ENCODE data around the gene XPA.

XPA gene

GRCh38 chr9:97672403-97672802 is 24.7 kb downstream of the XPA start:
- H3K4me3 ChIP-seq (ENCODE audit: low read depth, low read length): no peak overlapping the region
- no peaks in the 10 kb centered on the region for H3K27me3 ChIP-seq (ENCODE audit: control insufficient read depth, insufficient read depth, low read length)
- no peak overlapping the region for H3K27ac ChIP-seq
- TF ChIP-seq, protein P1, sequence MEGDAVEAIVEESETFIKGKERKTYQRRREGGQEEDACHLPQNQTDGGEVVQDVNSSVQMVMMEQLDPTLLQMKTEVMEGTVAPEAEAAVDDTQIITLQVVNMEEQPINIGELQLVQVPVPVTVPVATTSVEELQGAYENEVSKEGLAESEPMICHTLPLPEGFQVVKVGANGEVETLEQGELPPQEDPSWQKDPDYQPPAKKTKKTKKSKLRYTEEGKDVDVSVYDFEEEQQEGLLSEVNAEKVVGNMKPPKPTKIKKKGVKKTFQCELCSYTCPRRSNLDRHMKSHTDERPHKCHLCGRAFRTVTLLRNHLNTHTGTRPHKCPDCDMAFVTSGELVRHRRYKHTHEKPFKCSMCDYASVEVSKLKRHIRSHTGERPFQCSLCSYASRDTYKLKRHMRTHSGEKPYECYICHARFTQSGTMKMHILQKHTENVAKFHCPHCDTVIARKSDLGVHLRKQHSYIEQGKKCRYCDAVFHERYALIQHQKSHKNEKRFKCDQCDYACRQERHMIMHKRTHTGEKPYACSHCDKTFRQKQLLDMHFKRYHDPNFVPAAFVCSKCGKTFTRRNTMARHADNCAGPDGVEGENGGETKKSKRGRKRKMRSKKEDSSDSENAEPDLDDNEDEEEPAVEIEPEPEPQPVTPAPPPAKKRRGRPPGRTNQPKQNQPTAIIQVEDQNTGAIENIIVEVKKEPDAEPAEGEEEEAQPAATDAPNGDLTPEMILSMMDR (IDR thresholded peaks at IDR 0.05): no peak
- H2AFZ ChIP-seq: no peak overlapping the region
- H3K4me1 ChIP-seq: no peaks in the 10 kb centered on the region
- H3K79me2 ChIP-seq: no peaks in the 10 kb centered on the region
- H3K36me3 ChIP-seq (ENCODE audit: control insufficient read depth, insufficient read depth, low read length): no peaks in the 10 kb centered on the region
- H3K4me2 ChIP-seq (ENCODE audit: low read length): no peak overlapping the region
- no peaks in the 10 kb centered on the region for H3K9me3 ChIP-seq (ENCODE audit: control insufficient read depth, low read length)
- no peak overlapping the region for H3K9ac ChIP-seq

DNA sequence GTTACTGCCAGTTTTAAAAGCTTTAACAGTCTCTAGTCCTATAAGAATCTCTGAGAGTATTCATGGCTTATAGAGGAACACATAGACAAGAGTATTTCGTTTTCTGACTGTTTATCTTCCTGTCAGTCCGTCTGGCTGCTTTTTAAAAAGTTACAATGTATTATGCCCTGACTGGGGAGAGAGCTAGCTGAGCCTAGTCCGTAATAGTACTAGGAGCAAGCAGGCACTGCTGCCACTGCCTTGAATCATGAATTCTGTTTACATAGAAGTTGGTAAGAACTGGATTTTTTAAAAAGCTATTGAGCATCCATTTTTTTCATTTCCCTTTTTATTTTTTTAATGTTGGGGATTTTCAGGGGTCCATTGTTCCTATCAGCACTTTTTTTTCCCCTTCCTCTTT is 26.6 kb downstream of the XPA start:
- Histone ChIP-seq H3K4me1 (no peaks in the 10 kb centered on the region), H3K9me3 (ENCODE audit: control insufficient read depth, low read length) (no peaks in the 10 kb centered on the region), H3K4me2 (ENCODE audit: low read length) (no peak overlapping the region), H3K79me2 (no peaks in the 10 kb centered on the region), H3K36me3 (ENCODE audit: control insufficient read depth, insufficient read depth, low read length) (no peaks in the 10 kb centered on the region), H3K27ac (no peak overlapping the region), H3K9ac (no peak overlapping the region), H3K27me3 (ENCODE audit: control insufficient read depth, insufficient read depth, low read length) (no peaks in the 10 kb centered on the region), H3K4me3 (ENCODE audit: low read depth, low read length) (no peak overlapping the region), H2AFZ (no peak overlapping the region)
- TF ChIP-seq, protein P1 (IDR thresholded peaks at IDR 0.05): no peak

GRCh38 chr9:97668485-97668884 is 28.7 kb downstream of the XPA start:
- TF ChIP-seq, protein P1 (IDR thresholded peaks at IDR 0.05): no peak
- Histone ChIP-seq H3K4me2 (ENCODE audit: low read length) (no peak overlapping the region), H3K9ac (no peak overlapping the region), H3K27me3 (ENCODE audit: control insufficient read depth, insufficient read depth, low read length) (no peaks in the 10 kb centered on the region), H3K4me1 (no peaks in the 10 kb centered on the region), H3K36me3 (ENCODE audit: control insufficient read depth, insufficient read depth, low read length) (no peaks in the 10 kb centered on the region), H3K27ac (no peak overlapping the region), H3K9me3 (ENCODE audit: control insufficient read depth, low read length) (no peaks in the 10 kb centered on the region), H3K79me2 (no peaks in the 10 kb centered on the region), H2AFZ (no peak overlapping the region), H3K4me3 (ENCODE audit: low read depth, low read length) (no peak overlapping the region)

DNA sequence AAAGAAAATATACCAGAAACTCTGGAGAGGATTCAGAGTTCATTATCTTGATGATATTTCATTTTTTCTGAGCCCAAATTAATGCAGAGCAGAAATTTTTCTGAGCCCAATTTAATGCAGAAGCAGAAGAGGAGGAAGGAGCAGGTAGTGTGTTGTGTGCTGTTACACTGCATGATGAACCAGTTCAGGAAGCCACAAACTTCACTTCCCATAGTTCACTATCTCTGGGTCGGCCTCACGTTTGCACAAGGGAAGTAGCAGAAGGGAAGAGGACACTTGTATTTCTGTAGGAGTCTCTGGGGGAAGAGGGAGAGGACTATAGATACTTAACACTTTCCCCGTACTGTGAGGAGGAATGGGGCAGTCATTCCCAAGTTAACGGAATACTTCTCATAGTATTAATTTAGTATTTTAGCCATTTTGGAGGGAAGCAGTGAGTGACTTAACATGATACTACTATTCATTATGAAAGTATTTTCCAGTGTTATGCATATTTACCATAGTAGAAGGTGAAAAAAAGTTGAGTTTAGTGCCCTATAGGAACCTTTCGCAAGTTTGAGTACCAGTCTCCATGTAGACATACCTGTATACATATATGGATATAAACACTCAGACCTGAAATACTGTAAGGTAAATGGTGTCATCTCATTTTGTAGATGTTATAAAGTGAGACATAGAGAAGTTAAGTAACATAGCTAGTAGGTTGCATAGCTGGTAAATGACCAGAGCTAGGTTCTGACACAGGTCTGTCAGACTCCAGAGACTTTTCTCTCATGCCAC is 30.0 kb downstream of the XPA start:
- Histone ChIP-seq H3K4me3 (ENCODE audit: low read depth, low read length) (no peak overlapping the region), H3K36me3 (ENCODE audit: control insufficient read depth, insufficient read depth, low read length) (no peaks in the 10 kb centered on the region), H3K79me2 (no peaks in the 10 kb centered on the region)

More for the DNA sequence above, 30.0 kb downstream of the XPA start:
- H3K9ac ChIP-seq: no peak overlapping the region
- H3K4me1 ChIP-seq: no peaks in the 10 kb centered on the region
- TF ChIP-seq, protein P1 (IDR thresholded peaks at IDR 0.05): no peak
- no peaks in the 10 kb centered on the region for H3K27me3 ChIP-seq (ENCODE audit: control insufficient read depth, insufficient read depth, low read length)
- no peak overlapping the region for H3K4me2 ChIP-seq (ENCODE audit: low read length)
- no peaks in the 10 kb centered on the region for H3K9me3 ChIP-seq (ENCODE audit: control insufficient read depth, low read length)
- no peak overlapping the region for H2AFZ ChIP-seq
- no peak overlapping the region for H3K27ac ChIP-seq

Measured in parathyroid adenoma (tissue), 2 donors.